Measurements from ENCODE around the gene RFX3.

Gene RFX3

DNA sequence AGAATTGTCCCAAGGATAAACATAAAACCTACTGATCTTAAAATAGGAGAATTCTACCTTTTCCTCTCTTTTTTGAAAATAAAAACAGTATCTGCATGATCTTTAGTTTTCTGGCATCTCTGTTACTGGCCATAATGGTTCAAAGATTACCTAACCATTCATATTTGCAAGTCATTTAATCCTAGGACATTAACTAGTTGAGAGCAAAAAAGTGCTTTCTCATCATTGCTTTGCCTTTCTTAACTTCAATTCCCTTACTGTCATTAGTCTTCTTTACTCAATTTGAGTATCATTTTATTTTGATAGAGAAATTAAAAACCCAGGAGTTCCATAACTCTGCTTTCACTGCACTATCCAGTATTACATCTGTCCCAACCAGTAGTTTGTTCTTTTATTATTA is 68.6 kb downstream of the RFX3 start:
- H3K4me1 ChIP-seq: peaks cover 0 to 3% (median 0%) of the 10 kb centered on the region in 4 donors
- no peaks in the 10 kb centered on the region for H3K9me3 ChIP-seq
- H3K27ac ChIP-seq: no peak overlapping the region
- no peaks in the 10 kb centered on the region for H3K27me3 ChIP-seq
- no peak for DNase-seq
- intact Hi-C loops (cut with DNase I; ENCODE audit: low total_unique reads): no loop called here
- H3K4me3 ChIP-seq: no peak overlapping the region
- TF ChIP-seq, protein P1, sequence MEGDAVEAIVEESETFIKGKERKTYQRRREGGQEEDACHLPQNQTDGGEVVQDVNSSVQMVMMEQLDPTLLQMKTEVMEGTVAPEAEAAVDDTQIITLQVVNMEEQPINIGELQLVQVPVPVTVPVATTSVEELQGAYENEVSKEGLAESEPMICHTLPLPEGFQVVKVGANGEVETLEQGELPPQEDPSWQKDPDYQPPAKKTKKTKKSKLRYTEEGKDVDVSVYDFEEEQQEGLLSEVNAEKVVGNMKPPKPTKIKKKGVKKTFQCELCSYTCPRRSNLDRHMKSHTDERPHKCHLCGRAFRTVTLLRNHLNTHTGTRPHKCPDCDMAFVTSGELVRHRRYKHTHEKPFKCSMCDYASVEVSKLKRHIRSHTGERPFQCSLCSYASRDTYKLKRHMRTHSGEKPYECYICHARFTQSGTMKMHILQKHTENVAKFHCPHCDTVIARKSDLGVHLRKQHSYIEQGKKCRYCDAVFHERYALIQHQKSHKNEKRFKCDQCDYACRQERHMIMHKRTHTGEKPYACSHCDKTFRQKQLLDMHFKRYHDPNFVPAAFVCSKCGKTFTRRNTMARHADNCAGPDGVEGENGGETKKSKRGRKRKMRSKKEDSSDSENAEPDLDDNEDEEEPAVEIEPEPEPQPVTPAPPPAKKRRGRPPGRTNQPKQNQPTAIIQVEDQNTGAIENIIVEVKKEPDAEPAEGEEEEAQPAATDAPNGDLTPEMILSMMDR (IDR thresholded peaks at IDR 0.05): no peak
- H3K36me3 ChIP-seq: no peaks in the 10 kb centered on the region

DNA sequence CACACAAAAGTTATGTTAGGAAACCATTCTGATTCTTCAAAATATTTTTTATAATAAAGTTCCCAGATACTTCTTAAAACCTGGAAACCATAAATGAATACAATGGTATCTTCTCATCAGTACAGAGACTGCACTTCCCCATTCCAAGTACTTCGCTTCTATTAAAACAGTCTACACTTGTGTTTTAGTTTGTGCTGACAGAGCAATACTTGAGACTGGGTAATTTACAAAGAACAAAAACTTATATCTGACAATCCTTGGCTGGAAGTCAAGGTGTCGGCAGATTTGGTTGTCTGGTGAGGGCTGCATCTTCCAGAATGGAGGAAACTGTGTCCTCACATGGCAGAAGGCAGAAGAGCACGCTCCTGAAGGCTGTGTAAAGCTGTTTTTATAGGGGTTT is 70.1 kb downstream of the RFX3 start:
- no peaks in the 10 kb centered on the region for H3K9me3 ChIP-seq
- H3K36me3 ChIP-seq: no peaks in the 10 kb centered on the region
- no peaks in the 10 kb centered on the region for H3K27me3 ChIP-seq
- no peak for DNase-seq
- no peak overlapping the region for H3K4me3 ChIP-seq
- intact Hi-C loops (cut with DNase I; ENCODE audit: low total_unique reads): no loop called here
- TF ChIP-seq, protein P1 (IDR thresholded peaks at IDR 0.05): no peak
- H3K4me1 ChIP-seq: peaks cover 0 to 3% (median 0%) of the 10 kb centered on the region in 4 donors
- no peak overlapping the region for H3K27ac ChIP-seq

DNA sequence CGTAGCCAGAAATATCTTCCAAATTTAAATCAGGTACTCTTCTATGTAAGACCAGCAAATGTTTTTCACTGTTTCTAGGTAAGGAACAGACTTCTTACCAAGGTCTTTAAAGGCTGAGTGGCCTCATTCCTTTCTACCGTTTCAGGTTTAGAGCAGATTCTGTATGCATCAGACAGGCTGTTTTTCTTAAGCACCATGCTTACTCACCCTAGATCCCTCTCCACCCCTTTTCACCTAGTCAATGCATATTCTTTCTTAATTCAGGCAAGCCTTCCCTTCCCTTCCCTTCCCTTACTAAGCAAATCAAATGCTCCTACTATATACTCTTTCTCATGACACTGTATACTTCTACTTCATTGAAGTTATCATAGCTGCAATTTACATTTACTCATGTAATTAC is 70.7 kb downstream of the RFX3 start:
- Histone ChIP-seq H3K4me1 (peaks cover 0 to 3% (median 0%) of the 10 kb centered on the region in 4 donors), H3K27ac (no peak overlapping the region), H3K9me3 (no peaks in the 10 kb centered on the region), H3K27me3 (no peaks in the 10 kb centered on the region), H3K36me3 (no peaks in the 10 kb centered on the region), H3K4me3 (no peak overlapping the region)
- no peak for DNase-seq
- intact Hi-C loops (cut with DNase I; ENCODE audit: low total_unique reads): no loop called here
- TF ChIP-seq, protein P1 (IDR thresholded peaks at IDR 0.05): no peak

DNA sequence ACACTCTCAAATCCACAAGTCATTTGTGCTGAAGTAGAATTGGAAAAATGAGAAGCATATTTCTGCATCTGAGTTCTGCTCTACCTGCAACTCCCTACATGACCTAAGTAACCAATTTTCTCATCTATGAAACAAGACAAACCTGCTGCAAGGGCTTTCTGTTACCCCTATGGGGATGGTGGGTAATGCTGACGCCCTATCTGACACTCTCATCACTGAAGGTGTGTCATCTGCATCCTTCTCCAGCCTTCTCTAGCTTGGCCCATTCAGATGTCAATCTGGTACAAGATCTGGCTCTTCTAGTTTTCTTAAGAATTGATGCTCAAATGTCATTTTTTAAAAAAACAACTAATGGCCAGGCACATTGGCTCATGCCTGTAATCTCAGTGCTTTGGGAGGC is 73.8 kb downstream of the RFX3 start:
- Histone ChIP-seq H3K36me3 (no peaks in the 10 kb centered on the region), H3K9me3 (no peaks in the 10 kb centered on the region), H3K27ac (no peak overlapping the region), H3K4me1 (peaks cover 0 to 3% (median 0%) of the 10 kb centered on the region in 4 donors), H3K4me3 (no peak overlapping the region), H3K27me3 (no peaks in the 10 kb centered on the region)
- intact Hi-C loops (cut with DNase I; ENCODE audit: low total_unique reads): no loop called here
- TF ChIP-seq, protein P1 (IDR thresholded peaks at IDR 0.05): no peak
- DNase-seq: no peak

DNA sequence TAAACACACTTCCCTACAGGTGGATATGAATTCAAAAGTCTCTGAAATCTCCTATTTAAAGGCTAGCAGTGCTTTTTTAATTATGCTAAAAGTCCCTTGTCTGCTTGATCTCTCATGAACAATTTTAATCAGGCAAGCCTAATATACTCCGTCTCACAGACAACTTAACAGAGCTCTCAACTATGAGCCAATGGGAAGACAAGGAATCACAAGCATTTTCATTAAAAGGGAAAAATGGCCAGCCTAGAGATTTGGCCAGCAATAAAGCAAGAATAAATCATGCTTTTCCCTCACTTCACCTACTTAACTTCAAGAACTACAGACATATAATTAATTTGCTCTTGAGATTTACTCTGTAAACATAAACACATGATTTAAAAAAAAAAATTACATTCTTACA is 78.0 kb downstream of the RFX3 start:
- TF ChIP-seq, protein P1 (IDR thresholded peaks at IDR 0.05): no peak
- DNase-seq: no peak
- Histone ChIP-seq H3K9me3 (no peaks in the 10 kb centered on the region), H3K4me1 (no peaks in the 10 kb centered on the region), H3K27me3 (no peaks in the 10 kb centered on the region), H3K4me3 (no peak overlapping the region), H3K36me3 (no peaks in the 10 kb centered on the region), H3K27ac (no peak overlapping the region)
- intact Hi-C loops (cut with DNase I; ENCODE audit: low total_unique reads): no loop called here

DNA sequence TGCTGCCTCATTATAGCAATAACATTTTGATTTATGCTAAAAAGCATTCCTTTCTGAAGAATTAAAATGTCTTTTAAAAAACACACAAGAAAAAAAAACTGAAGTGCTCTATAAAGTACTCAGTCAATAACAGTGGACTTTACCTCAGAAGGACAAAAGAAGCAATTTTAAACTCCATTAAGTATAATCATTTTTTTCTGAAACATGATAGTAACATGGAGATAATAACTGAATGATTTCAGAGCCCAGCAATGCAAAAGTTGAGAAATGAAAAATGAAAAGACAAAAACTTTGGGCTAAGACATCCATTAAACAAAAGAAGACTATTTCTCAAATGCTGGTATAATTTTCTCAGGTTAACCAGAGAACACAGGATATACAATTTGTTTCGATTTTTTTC is 78.7 kb downstream of the RFX3 start:
- no peak overlapping the region for H3K27ac ChIP-seq
- no peaks in the 10 kb centered on the region for H3K36me3 ChIP-seq
- intact Hi-C loops (cut with DNase I; ENCODE audit: low total_unique reads): no loop called here
- H3K4me3 ChIP-seq: no peak overlapping the region
- no peaks in the 10 kb centered on the region for H3K27me3 ChIP-seq
- no peak for DNase-seq
- H3K4me1 ChIP-seq: no peaks in the 10 kb centered on the region
- TF ChIP-seq, protein P1 (IDR thresholded peaks at IDR 0.05): no peak
- H3K9me3 ChIP-seq: no peaks in the 10 kb centered on the region
